Heart right ventricle (tissue), 16 donors: ENCODE results near the gene KRTAP10-2. TPM values are rescaled to one million over a fixed set of nuclear protein-coding genes. Genes with fewer than 3 reads are reported as not detected.
A peak's percentile ranks its signal among the peaks of the same experiment; 100 is the strongest.

Experiments
- ATAC-seq, 8 donors: fragments of 200-7000 bp; cut with Tn5 transposase; one replicate each; pipeline ENCODE4 v1.9.1; 2020; ENCODE audit warnings: mild to moderate bottlenecking in 8 of 8, moderate library complexity in 8 of 8, moderate number of reproducible peaks in 1 of 8
- DNase-seq, 2 donors: peaks; one replicate each; pipeline ENCODE4 v3.0.0-alpha.2; 2020
- H3K27ac ChIP-seq, 10 donors: fragments of 200-600 bp; sonication (generic) in 2 of 10; one replicate each; pipeline versions ENCODE4 v1.5.0 to v1.8.0; 2020 to 2022; ENCODE audit warnings: mild to moderate bottlenecking in 3 of 10
- H3K27me3 ChIP-seq, 7 donors: fragments of 200-600 bp; one replicate each; pipeline ENCODE4 v1.8.0; 2021 to 2022; ENCODE audit warnings: mild to moderate bottlenecking in 2 of 7
- H3K36me3 ChIP-seq, 9 donors: fragments of 200-600 bp; sonication (generic) in 1 of 9; one replicate each; pipeline versions ENCODE4 v1.5.0 to v1.8.0; 2020 to 2022; ENCODE audit warnings: mild to moderate bottlenecking in 2 of 9
- H3K4me1 ChIP-seq, 9 donors: fragments of 200-600 bp; sonication (generic) in 1 of 9; one replicate each; pipeline versions ENCODE4 v1.5.0 to v1.8.0; 2020 to 2022; ENCODE audit warnings: mild to moderate bottlenecking in 4 of 9
- H3K4me3 ChIP-seq, 10 donors: fragments of 200-600 bp; sonication (generic) in 2 of 10; one replicate each; pipeline versions ENCODE4 v1.5.0 to v1.8.0; 2020 to 2022; ENCODE audit warnings: mild to moderate bottlenecking in 7 of 10, moderate library complexity in 2 of 10
- H3K9me3 ChIP-seq, 11 donors: fragments of 200-600 bp in 10 of 11; sonication (generic) in 2 of 11; one replicate each; pipeline versions ENCODE4 v1.5.0 to v1.8.0; 2013 to 2022; ENCODE audit warnings: mild to moderate bottlenecking in 2 of 11, control low read depth in 1 of 11, moderate library complexity in 1 of 11
- WGBS, 2 donors: extraction: QIAGEN DNeasy Blood & Tissue Kit; methylation state at CpG; one replicate each; pipeline ENCODE4 v1.1.7; 2013; ENCODE audit warnings: inconsistent platforms in 1 of 2; 5-methylcytosine and 5-hydroxymethylcytosine counted together
- intact Hi-C, 10 donors: fragments of 100-400 bp; cut with DNase I; formaldehyde crosslinking; loops; one replicate each; pipeline versions ENCODE4 v1.11.1 to v1.14.2; 2022
- polyA plus RNA-seq, 2 donors: library from polyadenylated mRNA; stranded (reverse); fragments of 200-250 nt; gene quantifications; one replicate each; pipeline ENCODE4 v1.2.3, GENCODE V29; 2013
- total RNA-seq, 10 donors: library from RNA; stranded (reverse); fragmentation: NEBNext Ultra II Directional in 3 of 10; extraction: Animal tissue kit (Norgen Biotek cat#: 25700) in 3 of 10; gene quantifications; one replicate each; pipeline versions ENCODE4 v1.2.1 to v1.2.4, GENCODE V29; 2021 to 2023
- TF ChIP-seq, protein P1 (sequence below), 9 donors: fragments of 200-600 bp; sonication (generic) in 2 of 9; IDR thresholded peaks; one replicate each; pipeline versions ENCODE4 v1.5.0 to v1.8.0; 2021 to 2022; ENCODE audit warnings: antibody characterized with exemption in 9 of 9, mild to moderate bottlenecking in 5 of 9, moderate library complexity in 1 of 9
- donor health status: Arrhythmogenic right ventricular cardiomyopathy.
- donor health status: ischemic (EF 13 %, LVEDD 7.1; RV severe dilation, severe dysfunction).
- donor health status: healthy with polysubstance abuse.
- donor health status: DM: no; HTN: yes; CAD: no.
- donor health status: DM: no; HTN: no; CAD: no.
- donor health status: ischemic (EF 25% LVEDD 6.9; RV normal size, moderate dysfunction).
- donor health status: ischemic (EF 25% LVEDD 5.7; RV mildly dilated, moderate dysfunction).
- donor health status: healthy.
- donor health status: DM: yes; HTN: yes; CAD: no.
- donor health status: Ischemic cardiomyopathy.
- donor health status: ischemic (EF 35%, LVEDD 5.7; RV mildly dilated, moderate dysfunction).
- donor health status: nonischemic (EF 11% LVEDD 7.7; RV severe dilation, severe dysfunction).
- donor health status: DM: yes; HTN: yes; CAD: no.
- donor health status: PGD.
- donor health status: ischemic (EF 29% LVEDD 5.4; RV normal size, mild dysfunction).
- donor health status: nonischemic (EF 23%, LVEDD 6.1; RV moderate dilation, normal function).

The KRTAP10-2 gene
- total and polyA plus RNA-seq, 12 donors, result not detected

DNA sequence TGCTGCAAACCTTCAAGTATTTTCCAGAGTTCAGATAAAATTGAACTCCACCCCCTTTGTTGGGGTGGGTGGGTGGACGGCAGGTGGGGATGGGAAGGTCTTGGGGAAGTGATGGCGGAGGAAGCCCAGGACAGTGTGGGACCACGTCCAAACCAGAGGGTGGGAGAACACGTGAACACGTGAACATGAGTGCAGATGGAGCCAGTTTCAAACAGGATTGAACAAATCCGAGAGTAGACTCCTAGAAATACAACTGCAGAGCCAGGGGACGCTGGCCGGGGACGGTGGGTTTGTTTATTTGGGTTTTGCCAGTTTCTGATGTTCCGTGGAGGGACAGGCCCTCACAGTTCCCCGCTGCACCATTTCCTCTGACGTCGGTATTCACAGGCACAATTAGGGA, 2.9 kb downstream of the KRTAP10-2 start:
- H3K4me3 ChIP-seq, result no peak overlapping the region
- 66% methylated on average over 13 of the region's 13 CpGs for WGBS, 2 donors
- intact Hi-C loops, result no loop called here
- H3K9me3 ChIP-seq, result peaks cover 0 to 38% (median 8%) of the 10 kb centered on the region in 11 donors
- no peaks in the 10 kb centered on the region for H3K36me3 ChIP-seq
- no peak overlapping the region for H3K27ac ChIP-seq
- no peaks in the 10 kb centered on the region for H3K4me1 ChIP-seq
- no peak for DNase-seq
- peaks cover 0 to 54% (median 27%) of the 10 kb centered on the region in 7 donors for H3K27me3 ChIP-seq
- TF ChIP-seq, protein P1, sequence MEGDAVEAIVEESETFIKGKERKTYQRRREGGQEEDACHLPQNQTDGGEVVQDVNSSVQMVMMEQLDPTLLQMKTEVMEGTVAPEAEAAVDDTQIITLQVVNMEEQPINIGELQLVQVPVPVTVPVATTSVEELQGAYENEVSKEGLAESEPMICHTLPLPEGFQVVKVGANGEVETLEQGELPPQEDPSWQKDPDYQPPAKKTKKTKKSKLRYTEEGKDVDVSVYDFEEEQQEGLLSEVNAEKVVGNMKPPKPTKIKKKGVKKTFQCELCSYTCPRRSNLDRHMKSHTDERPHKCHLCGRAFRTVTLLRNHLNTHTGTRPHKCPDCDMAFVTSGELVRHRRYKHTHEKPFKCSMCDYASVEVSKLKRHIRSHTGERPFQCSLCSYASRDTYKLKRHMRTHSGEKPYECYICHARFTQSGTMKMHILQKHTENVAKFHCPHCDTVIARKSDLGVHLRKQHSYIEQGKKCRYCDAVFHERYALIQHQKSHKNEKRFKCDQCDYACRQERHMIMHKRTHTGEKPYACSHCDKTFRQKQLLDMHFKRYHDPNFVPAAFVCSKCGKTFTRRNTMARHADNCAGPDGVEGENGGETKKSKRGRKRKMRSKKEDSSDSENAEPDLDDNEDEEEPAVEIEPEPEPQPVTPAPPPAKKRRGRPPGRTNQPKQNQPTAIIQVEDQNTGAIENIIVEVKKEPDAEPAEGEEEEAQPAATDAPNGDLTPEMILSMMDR (IDR thresholded peaks at IDR 0.05), result no peak
- no peak for ATAC-seq

DNA sequence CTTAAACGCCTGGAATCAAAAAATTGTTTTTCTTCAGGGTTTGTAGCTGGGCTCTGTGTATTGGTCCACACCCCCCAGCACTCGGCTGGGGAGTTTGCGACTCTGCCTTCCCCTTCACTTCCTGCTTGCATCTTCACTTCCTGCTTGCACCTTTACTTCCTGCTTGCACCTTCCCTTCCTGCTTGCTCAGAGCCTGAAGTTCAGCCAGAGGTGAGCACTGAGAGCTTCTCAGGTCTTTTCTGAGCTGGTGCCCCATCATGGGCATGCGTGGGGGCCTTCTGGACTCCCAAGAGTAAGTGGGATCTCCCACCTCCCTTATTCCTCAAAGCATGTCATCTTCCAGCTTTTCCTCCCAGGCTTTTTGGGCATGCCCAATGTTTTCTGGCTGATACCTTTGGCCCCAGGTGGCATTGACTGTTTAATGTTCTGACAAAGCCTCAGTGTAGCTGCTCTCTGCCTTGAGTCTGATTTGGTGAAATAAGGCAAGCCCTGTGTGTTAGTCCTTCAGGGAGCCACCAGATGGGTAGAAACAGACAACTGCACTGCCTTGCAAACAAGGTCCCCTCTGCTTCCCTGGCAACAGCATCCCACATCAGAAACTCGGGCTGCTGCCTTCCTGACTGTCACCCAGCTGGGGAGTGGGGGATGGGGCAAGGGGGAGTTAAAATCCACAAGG, 3.5 kb downstream of the KRTAP10-2 start:
- WGBS, 2 donors, result 56 to 60% methylated on average over 5 of the region's 5 CpGs
- peaks cover 0 to 49% (median 22%) of the 10 kb centered on the region in 7 donors for H3K27me3 ChIP-seq
- intact Hi-C loops, result no loop called here

DNA sequence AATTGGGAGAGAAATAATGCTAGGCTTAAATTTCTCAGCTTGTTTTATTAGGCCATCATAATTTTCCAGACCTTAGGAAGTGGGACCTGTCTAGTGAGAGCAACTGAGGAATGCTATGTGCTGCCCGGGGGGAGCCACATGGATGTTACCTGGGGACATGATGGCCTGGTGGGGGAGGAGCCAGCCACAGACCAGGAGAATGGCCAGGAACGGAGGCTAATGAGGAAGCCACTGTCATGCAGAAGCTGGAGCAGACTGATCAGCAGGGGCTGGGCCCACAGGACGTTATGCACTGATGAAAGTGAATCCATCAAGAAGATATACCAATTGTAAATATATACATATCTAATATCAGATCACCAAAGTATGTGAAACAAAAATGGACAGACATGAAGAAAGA, 6.7 kb downstream of the KRTAP10-2 start:
- Histone ChIP-seq H3K27ac (no peak overlapping the region), H3K9me3 (peaks cover 0 to 58% (median 12%) of the 10 kb centered on the region in 11 donors), H3K4me1 (no peaks in the 10 kb centered on the region), H3K27me3 (peaks cover 0 to 50% (median 13%) of the 10 kb centered on the region in 7 donors), H3K4me3 (no peak overlapping the region), H3K36me3 (no peaks in the 10 kb centered on the region)
- TF ChIP-seq, protein P1 (IDR thresholded peaks at IDR 0.05), result no peak
- intact Hi-C loops, result no loop called here
- ATAC-seq (no peak), DNase-seq (no peak)
- WGBS, 2 donors, result 71 to 78% methylated on average over 3 of the region's 3 CpGs

More for the DNA sequence above, 3.5 kb downstream of the KRTAP10-2 start:
- Histone ChIP-seq H3K27ac (peak overlapping the region in 1 of 10 donors; percentile 45), H3K36me3 (no peaks in the 10 kb centered on the region), H3K9me3 (peaks cover 0 to 44% (median 8%) of the 10 kb centered on the region in 11 donors), H3K4me3 (no peak overlapping the region), H3K4me1 (no peaks in the 10 kb centered on the region)
- TF ChIP-seq, protein P1 (IDR thresholded peaks at IDR 0.05), result no peak
- ATAC-seq (no peak), DNase-seq (no peak)

DNA sequence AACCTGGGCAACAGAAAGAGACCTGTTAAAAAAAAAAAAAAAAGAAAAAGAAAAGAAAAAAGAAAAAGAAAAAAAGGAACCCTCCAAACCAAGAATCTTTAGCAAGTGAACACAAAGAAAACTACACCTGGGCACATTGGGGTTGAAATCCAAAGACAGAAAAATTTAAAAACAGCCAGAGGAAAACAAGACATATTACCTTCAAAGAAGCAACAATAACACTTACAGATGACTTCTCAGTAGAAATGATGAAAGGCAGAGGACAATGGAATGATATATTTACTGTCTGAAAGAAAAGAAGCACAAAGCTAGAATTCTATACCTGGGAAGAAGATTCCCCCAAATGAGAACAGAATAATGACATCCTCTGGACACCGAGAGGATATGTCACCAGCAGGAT, 8.6 kb downstream of the KRTAP10-2 start:
- no peaks in the 10 kb centered on the region for H3K36me3 ChIP-seq
- H3K4me1 ChIP-seq, result no peaks in the 10 kb centered on the region
- intact Hi-C loops, result no loop called here
- 79% methylated on average over 1 of the region's 1 CpG for WGBS, 2 donors
- H3K4me3 ChIP-seq, result no peak overlapping the region
- peaks cover 0 to 56% (median 12%) of the 10 kb centered on the region in 11 donors for H3K9me3 ChIP-seq
- TF ChIP-seq, protein P1 (IDR thresholded peaks at IDR 0.05), result no peak
- H3K27me3 ChIP-seq, result peaks cover 0 to 39% (median 0%) of the 10 kb centered on the region in 7 donors
- no peak for ATAC-seq
- no peak overlapping the region for H3K27ac ChIP-seq
- no peak for DNase-seq
